B cell (primary cell): ENCODE results near the gene CAPN15. TPM values are rescaled to one million over a fixed set of nuclear protein-coding genes. Genes with fewer than 3 reads are reported as not detected.

Experiments
- ATAC-seq: fragments of 200-7000 bp; cut with Tn5 transposase; one replicate; pipeline ENCODE4 v1.10.0; 2021; ENCODE audit warnings: low read depth, mild to moderate bottlenecking, moderate number of reproducible peaks, moderate library complexity
- CTCF ChIA-PET: fragments of 350-600 bp; sonication (Branson Sonifier 250); formaldehyde crosslinking; loops from one replicate; lab custom pipeline; 2021; ENCODE audit warnings: antibody characterized with exemption, inconsistent platforms; lab: Charles Lee
- POLR2A ChIA-PET: fragments of 350-600 bp; sonication (Branson Sonifier 250); formaldehyde crosslinking; loops from one replicate; lab custom pipeline; 2021; ENCODE audit warnings: antibody characterized with exemption; lab: Charles Lee
- DNase-seq: peaks from one replicate; pipeline ENCODE4 v3.0.0; 2013
- H2AFZ ChIP-seq: 2 replicates; pipeline ENCODE4 v1.6.1; 2012; ENCODE audit warnings: mild to moderate bottlenecking, low read depth, low read length; ENCODE audit not compliant: insufficient read depth, poor library complexity, severe bottlenecking
- H3K27ac ChIP-seq, 2 donors: 1 replicate in 1 of 2; 2 replicates in 1 of 2; pipeline ENCODE4 v1.5.1; 2012 to 2013; ENCODE audit warnings: low read length in 2 of 2, mild to moderate bottlenecking in 2 of 2, moderate library complexity in 1 of 2
- H3K27me3 ChIP-seq, 4 experiments: fragments of 200-600 bp in 1 of 4; sonication (generic) in 1 of 4; replicated peaks in 1 of 4; 1 replicate in 2 of 4; 2 replicates in 2 of 4; pipeline versions ENCODE4 v1.6.1 to v1.7.0; 2013 to 2016; ENCODE audit warnings: low read length in 3 of 4, mild to moderate bottlenecking in 2 of 4, mixed read lengths in 1 of 4, moderate library complexity in 1 of 4; ENCODE audit not compliant: insufficient read depth in 4 of 4, control insufficient read depth in 3 of 4; ENCODE audit errors: control extremely low read depth in 1 of 4
- H3K36me3 ChIP-seq, 2 experiments: replicated peaks in 1 of 2; 1 replicate in 1 of 2; 2 replicates in 1 of 2; pipeline versions ENCODE4 v1.6.1 to v1.7.1; 2013; ENCODE audit warnings: low read length in 1 of 2; ENCODE audit not compliant: insufficient read depth in 2 of 2, control insufficient read depth in 1 of 2; ENCODE audit errors: control extremely low read depth in 1 of 2, extremely low read depth in 1 of 2
- H3K4me1 ChIP-seq, 2 donors: fragments of 200-600 bp in 1 of 2; sonication (generic) in 1 of 2; 1 replicate in 1 of 2; 2 replicates in 1 of 2; pipeline versions ENCODE4 v1.5.1 to v1.6.1; 2013 to 2017; ENCODE audit warnings: low read length in 2 of 2; ENCODE audit not compliant: control insufficient read depth in 2 of 2, insufficient read depth in 2 of 2
- H3K4me2 ChIP-seq: replicated peaks from 2 replicates; pipeline ENCODE3; 2012; ENCODE audit warnings: mild to moderate bottlenecking, low read depth, low read length; ENCODE audit not compliant: poor library complexity, severe bottlenecking
- H3K4me3 ChIP-seq, 5 experiments: fragments of 200-600 bp in 1 of 5; sonication (generic) in 1 of 5; 1 replicate in 3 of 5; 2 replicates in 2 of 5; pipeline versions ENCODE4 v1.5.1 to v1.7.0; 2011 to 2016; ENCODE audit warnings: low read length in 4 of 5, mild to moderate bottlenecking in 4 of 5, low read depth in 2 of 5, control low read depth in 1 of 5, moderate library complexity in 1 of 5; ENCODE audit not compliant: insufficient read depth in 1 of 5; ENCODE audit errors: control extremely low read depth in 1 of 5, extremely low read depth in 1 of 5
- H3K79me2 ChIP-seq: fragments of 200-600 bp; sonication (generic); one replicate; pipeline ENCODE4 v1.6.0; 2016; ENCODE audit warnings: low read length; ENCODE audit not compliant: control insufficient read depth, insufficient read depth
- H3K9ac ChIP-seq: fragments of 200-600 bp; sonication (generic); 2 replicates; pipeline ENCODE4 v1.6.1; 2017; ENCODE audit warnings: mild to moderate bottlenecking, low read length, moderate library complexity
- H3K9me3 ChIP-seq, 3 donors: one replicate each; pipeline versions ENCODE4 v1.6.1 to v1.7.1; 2013; ENCODE audit warnings: low read length in 2 of 3; ENCODE audit not compliant: control insufficient read depth in 2 of 3, insufficient read depth in 1 of 3; ENCODE audit errors: control extremely low read depth in 1 of 3
- H4K20me1 ChIP-seq: 2 replicates; pipeline ENCODE4 v1.6.0; 2012; ENCODE audit warnings: mild to moderate bottlenecking, low read length; ENCODE audit not compliant: insufficient read depth, control insufficient read depth, poor library complexity, severe bottlenecking
- H3K27ac Mint-ChIP-seq: one replicate; pipeline ENCODE4 v1.8.0; 2021; ENCODE audit warnings: mixed read lengths
- H3K27me3 Mint-ChIP-seq: one replicate; pipeline ENCODE4 v1.8.0; 2021; ENCODE audit warnings: mixed read lengths
- H3K4me1 Mint-ChIP-seq: one replicate; pipeline ENCODE4 v1.8.0; 2021; ENCODE audit warnings: mixed read lengths
- H3K4me3 Mint-ChIP-seq: one replicate; pipeline ENCODE4 v1.8.0; 2021; ENCODE audit warnings: mixed read lengths
- H3K9me3 Mint-ChIP-seq: one replicate; pipeline ENCODE4 v1.8.0; 2022; ENCODE audit warnings: mixed read lengths; ENCODE audit not compliant: insufficient read depth
- EZH2 ChIP-seq: IDR thresholded peaks from 2 replicates; pipeline ENCODE4 v1.6.1; 2012; ENCODE audit warnings: borderline replicate concordance, low read depth, mild to moderate bottlenecking, moderate library complexity, low read length; ENCODE audit not compliant: insufficient read depth, poor library complexity, severe bottlenecking
- WGBS: methylation state at CpG from one replicate; pipeline ENCODE4 v1.1.5; 2013; ENCODE audit warnings: missing lambda C conversion rate; ENCODE audit not compliant: insufficient coverage; 5-methylcytosine and 5-hydroxymethylcytosine counted together
- intact Hi-C: fragments of 100-400 bp; cut with micrococcal nuclease; formaldehyde crosslinking; loops from one replicate; pipeline ENCODE4 v1.10.0; 2022
- polyA plus RNA-seq: library from polyadenylated mRNA; depleted of rRNA; stranded (reverse); fragments of >200 nt; gene quantifications from 2 replicates; pipeline ENCODE4 v1.2.3, GENCODE V29; 2012
- total RNA-seq, 2 donors: library from RNA; stranded (reverse); fragments of 120-200 nt in 1 of 2; gene quantifications; 1 replicate in 1 of 2; 2 replicates in 1 of 2; pipeline versions ENCODE4 v1.2.3 to v1.2.4, GENCODE V29; 2013 to 2022
- TF ChIP-seq, protein P1 (sequence below): fragments of 200-600 bp; IDR thresholded peaks from one replicate; pipeline ENCODE4 v1.8.0; 2022; ENCODE audit warnings: antibody characterized with exemption, mild to moderate bottlenecking

The CAPN15 gene
- total and polyA plus RNA-seq, 2 donors (not counting 1 experiment from before 2014, with no cell fraction given) = 67.2 to 77.2 TPM

DNA sequence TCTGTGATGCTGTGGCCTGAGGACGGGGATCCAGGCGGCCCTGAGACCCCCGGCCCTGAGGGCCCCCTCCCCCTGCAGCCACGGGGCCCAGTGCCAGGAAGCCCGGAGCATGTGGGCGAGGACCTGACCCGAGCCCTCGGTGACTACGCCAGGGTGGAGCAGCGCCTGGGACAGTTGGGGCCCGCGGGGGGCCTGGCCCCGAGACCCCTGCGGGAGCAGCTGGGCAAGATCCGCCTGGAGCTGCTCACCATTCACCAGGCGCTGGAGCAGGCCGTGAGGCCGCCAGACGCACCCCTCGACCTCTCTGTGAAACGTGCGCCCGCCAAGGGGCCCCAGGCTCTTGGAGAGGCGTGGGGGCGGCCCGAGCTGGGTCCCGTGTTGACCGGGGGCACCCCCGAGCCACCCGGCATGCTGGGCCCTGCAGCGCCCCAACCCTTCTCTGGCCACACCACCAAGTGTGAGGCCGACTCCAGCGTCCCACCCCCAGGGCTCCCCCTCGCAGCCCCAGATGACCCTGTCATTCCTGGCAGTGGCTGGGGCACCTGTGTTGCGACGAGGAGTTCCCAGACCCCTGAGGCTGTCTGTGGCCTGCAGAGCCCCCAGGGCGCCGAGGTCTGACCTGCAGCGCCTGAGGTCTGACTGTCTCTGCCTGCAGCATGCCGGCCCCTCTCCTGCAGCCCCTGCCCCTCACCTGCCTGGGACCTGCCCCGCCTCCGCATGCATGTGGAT is 37.3 kb downstream of the CAPN15 start:
- H3K4me2 ChIP-seq = no peak overlapping the region
- ChIA-PET CTCF (no interaction called here), POLR2A (no interaction called here)
- H3K4me3 ChIP-seq = no peak overlapping the region
- H3K27ac ChIP-seq = no peak overlapping the region
- no peaks in the 10 kb centered on the region for H3K9me3 Mint-ChIP-seq
- H3K27me3 Mint-ChIP-seq = peaks cover 6% of the 10 kb centered on the region
- no peak overlapping the region for H3K27ac Mint-ChIP-seq
- H3K4me1 ChIP-seq = peaks cover 27 to 38% of the 10 kb centered on the region in 2 donors
- no peak overlapping the region for H2AFZ ChIP-seq
- no peaks in the 10 kb centered on the region for H3K36me3 ChIP-seq
- no peak overlapping the region for H3K4me3 Mint-ChIP-seq
- H3K27me3 ChIP-seq = peaks cover 0 to 13% (median 4%) of the 10 kb centered on the region in 4 experiments
- no peak for ATAC-seq
- DNase-seq = no peak
- H4K20me1 ChIP-seq = no peaks in the 10 kb centered on the region
- 95% methylated on average over 42 of the region's 42 CpGs for WGBS
- no peaks in the 10 kb centered on the region for H3K9me3 ChIP-seq
- TF ChIP-seq, protein P1, sequence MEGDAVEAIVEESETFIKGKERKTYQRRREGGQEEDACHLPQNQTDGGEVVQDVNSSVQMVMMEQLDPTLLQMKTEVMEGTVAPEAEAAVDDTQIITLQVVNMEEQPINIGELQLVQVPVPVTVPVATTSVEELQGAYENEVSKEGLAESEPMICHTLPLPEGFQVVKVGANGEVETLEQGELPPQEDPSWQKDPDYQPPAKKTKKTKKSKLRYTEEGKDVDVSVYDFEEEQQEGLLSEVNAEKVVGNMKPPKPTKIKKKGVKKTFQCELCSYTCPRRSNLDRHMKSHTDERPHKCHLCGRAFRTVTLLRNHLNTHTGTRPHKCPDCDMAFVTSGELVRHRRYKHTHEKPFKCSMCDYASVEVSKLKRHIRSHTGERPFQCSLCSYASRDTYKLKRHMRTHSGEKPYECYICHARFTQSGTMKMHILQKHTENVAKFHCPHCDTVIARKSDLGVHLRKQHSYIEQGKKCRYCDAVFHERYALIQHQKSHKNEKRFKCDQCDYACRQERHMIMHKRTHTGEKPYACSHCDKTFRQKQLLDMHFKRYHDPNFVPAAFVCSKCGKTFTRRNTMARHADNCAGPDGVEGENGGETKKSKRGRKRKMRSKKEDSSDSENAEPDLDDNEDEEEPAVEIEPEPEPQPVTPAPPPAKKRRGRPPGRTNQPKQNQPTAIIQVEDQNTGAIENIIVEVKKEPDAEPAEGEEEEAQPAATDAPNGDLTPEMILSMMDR = no peak
- no peak for TF ChIP-seq EZH2
- intact Hi-C loops = no loop called here
- H3K4me1 Mint-ChIP-seq = peaks cover 21% of the 10 kb centered on the region
- H3K9ac ChIP-seq = no peak overlapping the region
- H3K79me2 ChIP-seq = peaks cover 25% of the 10 kb centered on the region
